GM13977 (cell line): ENCODE data around the gene RADIL.

ENCODE experiments used
- DNase-seq: peaks from one replicate; pipeline ENCODE4 v3.0.0; 2012; ENCODE audit warnings: low spot score
- in situ Hi-C: fragments of 300-500 bp; cut with MboI; formaldehyde crosslinking; loops from one replicate; pipeline ENCODE4 v1.12.0; 2022; ENCODE audit warnings: low sequenced_read_pairs, low pct_unique_long_range_greater_than_20kb, mixed read lengths, inconsistent platforms; ENCODE audit not compliant: unreplicated experiment
- TF ChIP-seq, protein P1 (sequence below): IDR thresholded peaks from 2 replicates; pipeline ENCODE4 v1.5.1; 2012; ENCODE audit warnings: mild to moderate bottlenecking, control low read depth; ENCODE audit not compliant: insufficient read depth; ENCODE audit errors: extremely low read depth, missing control alignments

Gene RADIL

DNA sequence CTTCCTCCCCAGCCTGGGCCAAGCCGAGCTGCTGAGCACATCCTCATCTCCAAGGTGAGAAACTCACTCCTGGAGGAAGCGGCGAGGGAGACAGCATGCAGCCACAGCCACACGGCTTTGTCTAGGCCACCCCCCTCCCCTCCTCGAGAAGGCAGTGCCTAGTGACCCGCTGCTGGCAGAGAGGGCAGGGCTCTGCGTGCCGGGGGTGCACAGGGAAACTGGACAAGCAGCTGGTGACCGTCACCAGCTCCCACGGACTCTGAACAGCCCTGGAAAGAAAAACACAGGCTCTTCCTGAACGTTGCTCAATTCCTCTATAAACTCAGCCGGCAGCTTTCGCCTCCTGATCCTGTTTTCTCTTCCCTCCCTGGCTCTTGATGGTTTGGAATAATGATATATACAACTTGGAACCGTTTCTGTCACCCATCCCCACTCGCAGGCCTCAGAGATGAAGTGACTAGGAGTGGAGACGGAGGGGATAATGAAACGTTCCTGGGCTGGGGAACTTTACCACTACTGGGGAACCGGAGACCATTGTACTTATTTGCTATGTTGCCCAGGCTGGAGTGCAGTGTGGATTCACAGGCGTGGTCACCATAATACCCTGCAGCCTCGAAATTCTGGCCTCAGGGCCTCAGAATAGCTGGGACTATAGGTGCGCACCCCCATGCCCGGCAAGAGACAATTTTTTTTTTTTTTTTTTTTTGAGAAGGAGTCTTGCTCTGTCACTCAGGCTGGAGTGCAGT, 41.0 kb downstream of the RADIL start:
- TF ChIP-seq, protein P1, sequence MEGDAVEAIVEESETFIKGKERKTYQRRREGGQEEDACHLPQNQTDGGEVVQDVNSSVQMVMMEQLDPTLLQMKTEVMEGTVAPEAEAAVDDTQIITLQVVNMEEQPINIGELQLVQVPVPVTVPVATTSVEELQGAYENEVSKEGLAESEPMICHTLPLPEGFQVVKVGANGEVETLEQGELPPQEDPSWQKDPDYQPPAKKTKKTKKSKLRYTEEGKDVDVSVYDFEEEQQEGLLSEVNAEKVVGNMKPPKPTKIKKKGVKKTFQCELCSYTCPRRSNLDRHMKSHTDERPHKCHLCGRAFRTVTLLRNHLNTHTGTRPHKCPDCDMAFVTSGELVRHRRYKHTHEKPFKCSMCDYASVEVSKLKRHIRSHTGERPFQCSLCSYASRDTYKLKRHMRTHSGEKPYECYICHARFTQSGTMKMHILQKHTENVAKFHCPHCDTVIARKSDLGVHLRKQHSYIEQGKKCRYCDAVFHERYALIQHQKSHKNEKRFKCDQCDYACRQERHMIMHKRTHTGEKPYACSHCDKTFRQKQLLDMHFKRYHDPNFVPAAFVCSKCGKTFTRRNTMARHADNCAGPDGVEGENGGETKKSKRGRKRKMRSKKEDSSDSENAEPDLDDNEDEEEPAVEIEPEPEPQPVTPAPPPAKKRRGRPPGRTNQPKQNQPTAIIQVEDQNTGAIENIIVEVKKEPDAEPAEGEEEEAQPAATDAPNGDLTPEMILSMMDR, result no peak
- in situ Hi-C loops, result loop anchor here (25.0 kb wide), 1 partner anchor 245 kb away; no protein-coding TSS in a partner anchor
- no peak for DNase-seq

DNA sequence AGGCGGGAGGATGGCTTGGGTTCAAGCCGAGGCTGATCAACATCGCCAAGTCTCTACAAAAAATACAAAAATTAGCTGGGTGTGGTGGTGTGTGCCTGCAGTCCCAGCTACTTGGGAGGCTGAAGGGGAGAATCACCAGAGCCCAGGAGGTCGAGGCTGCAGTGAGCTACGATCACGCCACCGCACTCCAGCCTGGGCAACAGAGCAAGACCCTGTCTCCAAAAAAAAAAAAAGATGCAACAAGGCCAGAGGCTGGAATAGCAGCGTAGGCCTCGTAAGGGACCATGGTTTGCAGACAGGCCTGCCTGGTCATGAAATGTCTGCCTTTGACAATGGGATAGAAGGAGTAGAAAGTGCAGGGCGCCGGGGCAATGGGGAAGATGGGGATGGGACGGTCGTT, 41.7 kb downstream of the RADIL start:
- no peak for DNase-seq
- TF ChIP-seq, protein P1, result no peak
- in situ Hi-C loops, result loop anchor here (25.0 kb wide), 1 partner anchor 245 kb away; no protein-coding TSS in a partner anchor

- no peak for DNase-seq
Observed at GRCh38 chr7:4841007-4841784, 42.3 kb downstream of the RADIL start.

DNA sequence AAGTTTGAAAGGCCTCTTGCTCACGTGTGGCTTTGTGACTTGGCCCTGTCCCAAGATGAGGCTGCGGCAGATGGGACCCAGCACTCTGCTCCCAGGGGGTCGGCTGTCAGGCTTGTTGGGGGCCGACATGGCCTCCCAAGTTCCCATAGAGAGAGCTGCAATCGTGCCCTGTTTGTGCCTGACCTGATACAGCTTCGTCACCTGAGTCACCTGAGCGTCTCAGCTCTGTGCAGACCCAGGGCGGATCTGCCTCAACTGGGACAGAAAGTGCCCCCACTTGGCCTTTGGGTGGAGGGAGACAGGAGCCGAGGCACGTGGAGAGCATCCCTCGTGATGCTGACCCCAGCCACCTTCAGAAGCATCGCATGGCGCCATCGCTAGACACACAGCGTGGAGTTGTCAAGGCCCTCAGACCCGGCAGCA, 43.4 kb downstream of the RADIL start:
- in situ Hi-C loops, result loop anchor here (25.0 kb wide), 1 partner anchor 247 kb away; no protein-coding TSS in a partner anchor
- TF ChIP-seq, protein P1, result no peak
- DNase-seq, result no peak

More at GRCh38 chr7:4841007-4841784, 42.3 kb downstream of the RADIL start:
- in situ Hi-C loops, result loop anchor here (25.0 kb wide), 1 partner anchor 246 kb away; no protein-coding TSS in a partner anchor
- TF ChIP-seq, protein P1, result no peak

- TF ChIP-seq, protein P1, result no peak
- no peak for DNase-seq
- in situ Hi-C loops, result loop anchor here (25.0 kb wide), 1 partner anchor 249 kb away; no protein-coding TSS in a partner anchor
Observed at GRCh38 chr7:4838626-4839334, 44.7 kb downstream of the RADIL start.

GRCh38 chr7:4837803-4838625, 45.5 kb downstream of the RADIL start:
- TF ChIP-seq, protein P1, result no peak
- no peak for DNase-seq
- in situ Hi-C loops, result loop anchor here (25.0 kb wide), 1 partner anchor 249 kb away; no protein-coding TSS in a partner anchor
